Osteoblast (primary cell): ENCODE results near the gene EGFL8. TPM values are rescaled to one million over a fixed set of nuclear protein-coding genes. Genes with fewer than 3 reads are reported as not detected.

ENCODE experiments used
- DNase-seq: peaks from one replicate; pipeline ENCODE4 v3.0.0; 2011; ENCODE audit warnings: low spot score, mixed read lengths; ENCODE audit not compliant: insufficient read length; ENCODE audit errors: missing footprints
- H2AFZ ChIP-seq: 2 replicates; pipeline ENCODE4 v1.6.0; 2011; ENCODE audit warnings: mild to moderate bottlenecking, low read length
- H3K27ac ChIP-seq: 2 replicates; pipeline ENCODE4 v1.5.1; 2011; ENCODE audit warnings: mild to moderate bottlenecking, low read depth, low read length, moderate library complexity
- H3K27me3 ChIP-seq: 2 replicates; pipeline ENCODE4 v1.6.0; 2012; ENCODE audit warnings: mild to moderate bottlenecking, control low read depth, inconsistent platforms, low read length, moderate library complexity; ENCODE audit not compliant: insufficient read depth
- H3K36me3 ChIP-seq: 2 replicates; pipeline ENCODE4 v1.5.1; 2011; ENCODE audit warnings: mild to moderate bottlenecking, low read length, control low read depth, moderate library complexity; ENCODE audit not compliant: insufficient read depth
- H3K4me1 ChIP-seq: 2 replicates; pipeline ENCODE4 v1.5.1; 2011; ENCODE audit warnings: mild to moderate bottlenecking, low read length, control low read depth, moderate library complexity; ENCODE audit not compliant: insufficient read depth
- H3K4me2 ChIP-seq: 2 replicates; pipeline ENCODE4 v1.6.0; 2011; ENCODE audit warnings: mild to moderate bottlenecking, low read length; ENCODE audit not compliant: insufficient read depth
- H3K4me3 ChIP-seq: fragments of 200-600 bp; sonication (generic); 3 replicates; pipeline ENCODE4 v1.5.1; 2012; ENCODE audit warnings: mild to moderate bottlenecking, low read length, inconsistent platforms; ENCODE audit not compliant: insufficient read depth
- H3K79me2 ChIP-seq: 2 replicates; pipeline ENCODE4 v1.6.0; 2012; ENCODE audit warnings: mild to moderate bottlenecking, low read length, control low read depth, inconsistent platforms; ENCODE audit not compliant: insufficient read depth
- H3K9me3 ChIP-seq: 2 replicates; pipeline ENCODE4 v1.5.1; 2011; ENCODE audit warnings: low read depth, low read length, control low read depth
- H4K20me1 ChIP-seq: 2 replicates; pipeline ENCODE4 v1.6.0; 2012; ENCODE audit warnings: mild to moderate bottlenecking, low read length, control low read depth; ENCODE audit not compliant: insufficient read depth
- total RNA-seq: library from RNA; depleted of rRNA; stranded (reverse); fragments of >200 nt; gene quantifications from 2 replicates; pipeline ENCODE4 v1.2.3, GENCODE V29; 2012
- TF ChIP-seq, protein P1 (sequence below): IDR thresholded peaks from 2 replicates; pipeline ENCODE4 v1.5.1; 2011; ENCODE audit warnings: mild to moderate bottlenecking, low read depth, low read length, moderate library complexity; ENCODE audit errors: extremely low read depth

The EGFL8 gene
- total RNA-seq, 1 donor, result 0.36 TPM

GRCh38 chr6:32189742-32190053 is 25.3 kb downstream of the EGFL8 start:
- Histone ChIP-seq H3K27ac (peak overlapping the region; percentile 47), H3K4me3 (peak overlapping the region; percentile 80), H3K4me1 (peaks cover 12% of the 10 kb centered on the region), H4K20me1 (no peaks in the 10 kb centered on the region), H3K9me3 (no peaks in the 10 kb centered on the region), H3K27me3 (no peaks in the 10 kb centered on the region), H2AFZ (no peak overlapping the region), H3K4me2 (peak overlapping the region; percentile 78), H3K36me3 (peaks cover 23% of the 10 kb centered on the region), H3K79me2 (peaks cover 21% of the 10 kb centered on the region)
- TF ChIP-seq, protein P1, sequence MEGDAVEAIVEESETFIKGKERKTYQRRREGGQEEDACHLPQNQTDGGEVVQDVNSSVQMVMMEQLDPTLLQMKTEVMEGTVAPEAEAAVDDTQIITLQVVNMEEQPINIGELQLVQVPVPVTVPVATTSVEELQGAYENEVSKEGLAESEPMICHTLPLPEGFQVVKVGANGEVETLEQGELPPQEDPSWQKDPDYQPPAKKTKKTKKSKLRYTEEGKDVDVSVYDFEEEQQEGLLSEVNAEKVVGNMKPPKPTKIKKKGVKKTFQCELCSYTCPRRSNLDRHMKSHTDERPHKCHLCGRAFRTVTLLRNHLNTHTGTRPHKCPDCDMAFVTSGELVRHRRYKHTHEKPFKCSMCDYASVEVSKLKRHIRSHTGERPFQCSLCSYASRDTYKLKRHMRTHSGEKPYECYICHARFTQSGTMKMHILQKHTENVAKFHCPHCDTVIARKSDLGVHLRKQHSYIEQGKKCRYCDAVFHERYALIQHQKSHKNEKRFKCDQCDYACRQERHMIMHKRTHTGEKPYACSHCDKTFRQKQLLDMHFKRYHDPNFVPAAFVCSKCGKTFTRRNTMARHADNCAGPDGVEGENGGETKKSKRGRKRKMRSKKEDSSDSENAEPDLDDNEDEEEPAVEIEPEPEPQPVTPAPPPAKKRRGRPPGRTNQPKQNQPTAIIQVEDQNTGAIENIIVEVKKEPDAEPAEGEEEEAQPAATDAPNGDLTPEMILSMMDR, result no peak
- peak; percentile 79 for DNase-seq

- Histone ChIP-seq H3K27me3 (no peaks in the 10 kb centered on the region), H3K79me2 (peaks cover 21% of the 10 kb centered on the region), H3K27ac (peak within 1 kb of the TSS; percentile 81), H4K20me1 (no peaks in the 10 kb centered on the region), H3K4me2 (peak within 1 kb of the TSS; percentile 88), H3K4me3 (peak within 1 kb of the TSS; percentile 80), H3K36me3 (peaks cover 23% of the 10 kb centered on the region), H3K4me1 (peaks cover 18% of the 10 kb centered on the region), H2AFZ (peak within 1 kb of the TSS; percentile 87), H3K9me3 (no peaks in the 10 kb centered on the region)
- DNase-seq, result peak; percentile 90
- TF ChIP-seq, protein P1, result no peak
Observed at GRCh38 chr6:32190054-32190851, 25.9 kb downstream of the EGFL8 start, which contains the start of gene PBX2. Gene PBX2, minus strand, starts transcription at chr6:32190202. Its CDS starts 287 bp downstream, at chr6:32189915.

DNA sequence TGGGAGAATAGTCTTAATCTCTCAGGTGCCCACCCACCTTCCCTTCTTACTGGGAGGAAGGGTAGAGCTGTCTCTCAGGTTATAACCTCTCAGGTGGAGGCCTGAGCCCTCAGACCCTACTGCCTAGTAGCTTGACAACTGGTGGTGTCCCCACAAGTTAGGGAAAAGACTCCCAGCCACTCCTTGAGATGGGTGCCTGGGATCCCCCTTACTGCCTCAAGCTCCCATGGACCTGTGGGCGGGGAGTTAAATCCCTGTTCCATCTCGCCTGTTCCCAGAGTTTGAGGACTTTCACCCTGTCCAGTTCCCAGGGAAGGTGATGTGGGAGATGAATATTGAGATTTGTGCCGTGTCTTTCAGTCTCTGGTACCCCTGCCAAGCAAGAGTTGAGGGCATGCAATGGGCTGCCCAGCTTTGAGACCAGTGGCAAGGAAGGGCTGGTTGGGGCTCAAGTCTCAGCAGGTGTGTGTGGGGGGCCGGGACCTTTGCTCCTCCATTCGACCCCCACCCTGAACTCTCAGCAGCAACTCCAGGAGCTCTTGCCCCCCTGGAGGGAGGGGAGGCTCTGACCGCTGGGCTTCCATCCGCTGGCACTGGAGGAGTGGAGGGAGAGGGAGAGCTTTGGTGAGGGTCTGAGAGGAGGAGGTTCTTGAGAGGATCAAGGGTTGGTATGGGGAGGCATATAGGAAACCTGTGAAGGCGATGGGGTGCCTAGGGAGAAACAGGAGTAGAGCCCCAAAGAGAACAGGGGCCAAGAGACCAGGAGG is 26.7 kb downstream of the EGFL8 start:
- Histone ChIP-seq H3K4me1 (peaks cover 19% of the 10 kb centered on the region), H3K4me3 (no peak overlapping the region), H3K36me3 (peaks cover 19% of the 10 kb centered on the region), H3K4me2 (peak overlapping the region; percentile 88), H2AFZ (no peak overlapping the region), H3K9me3 (no peaks in the 10 kb centered on the region), H3K27me3 (no peaks in the 10 kb centered on the region), H3K27ac (peak overlapping the region; percentile 81), H4K20me1 (no peaks in the 10 kb centered on the region), H3K79me2 (peaks cover 21% of the 10 kb centered on the region)
- DNase-seq, result peak; percentile 71
- TF ChIP-seq, protein P1, result no peak
